ENCODE results near the gene TM2D3. TPM values are rescaled to one million over a fixed set of nuclear protein-coding genes. Genes with fewer than 3 reads are reported as not detected.

The TM2D3 gene
- total RNA-seq, 6 experiments from 2014 or later = 31.4 to 35.9 (median 32.5) TPM

GRCh38 chr15:101604124-101604874, 47.9 kb downstream of the TM2D3 start:
- Mint-ChIP-seq H3K9me3 (no peaks in the 10 kb centered on the region), H3K4me1 (ENCODE audit: low read depth) (no peaks in the 10 kb centered on the region), H3K27ac (no peak overlapping the region), H3K4me3 (no peak overlapping the region), H3K27me3 (ENCODE audit: insufficient read depth) (peaks cover 31% of the 10 kb centered on the region), H3K36me3 (ENCODE audit: low read depth) (no peaks in the 10 kb centered on the region)
- no peak for DNase-seq
- TF ChIP-seq, protein P1, sequence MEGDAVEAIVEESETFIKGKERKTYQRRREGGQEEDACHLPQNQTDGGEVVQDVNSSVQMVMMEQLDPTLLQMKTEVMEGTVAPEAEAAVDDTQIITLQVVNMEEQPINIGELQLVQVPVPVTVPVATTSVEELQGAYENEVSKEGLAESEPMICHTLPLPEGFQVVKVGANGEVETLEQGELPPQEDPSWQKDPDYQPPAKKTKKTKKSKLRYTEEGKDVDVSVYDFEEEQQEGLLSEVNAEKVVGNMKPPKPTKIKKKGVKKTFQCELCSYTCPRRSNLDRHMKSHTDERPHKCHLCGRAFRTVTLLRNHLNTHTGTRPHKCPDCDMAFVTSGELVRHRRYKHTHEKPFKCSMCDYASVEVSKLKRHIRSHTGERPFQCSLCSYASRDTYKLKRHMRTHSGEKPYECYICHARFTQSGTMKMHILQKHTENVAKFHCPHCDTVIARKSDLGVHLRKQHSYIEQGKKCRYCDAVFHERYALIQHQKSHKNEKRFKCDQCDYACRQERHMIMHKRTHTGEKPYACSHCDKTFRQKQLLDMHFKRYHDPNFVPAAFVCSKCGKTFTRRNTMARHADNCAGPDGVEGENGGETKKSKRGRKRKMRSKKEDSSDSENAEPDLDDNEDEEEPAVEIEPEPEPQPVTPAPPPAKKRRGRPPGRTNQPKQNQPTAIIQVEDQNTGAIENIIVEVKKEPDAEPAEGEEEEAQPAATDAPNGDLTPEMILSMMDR (IDR thresholded peaks at IDR 0.05) = no peak

- H3K4me3 Mint-ChIP-seq = no peak overlapping the region
- H3K9me3 Mint-ChIP-seq = no peaks in the 10 kb centered on the region
- H3K27me3 Mint-ChIP-seq (ENCODE audit: insufficient read depth) = peaks cover 23% of the 10 kb centered on the region
- no peak overlapping the region for H3K27ac Mint-ChIP-seq
- H3K4me1 Mint-ChIP-seq (ENCODE audit: low read depth) = no peaks in the 10 kb centered on the region
- no peak for DNase-seq
- no peaks in the 10 kb centered on the region for H3K36me3 Mint-ChIP-seq (ENCODE audit: low read depth)
- TF ChIP-seq, protein P1 (IDR thresholded peaks at IDR 0.05) = no peak
Observed at GRCh38 chr15:101602801-101603200, 49.4 kb downstream of the TM2D3 start.

DNA sequence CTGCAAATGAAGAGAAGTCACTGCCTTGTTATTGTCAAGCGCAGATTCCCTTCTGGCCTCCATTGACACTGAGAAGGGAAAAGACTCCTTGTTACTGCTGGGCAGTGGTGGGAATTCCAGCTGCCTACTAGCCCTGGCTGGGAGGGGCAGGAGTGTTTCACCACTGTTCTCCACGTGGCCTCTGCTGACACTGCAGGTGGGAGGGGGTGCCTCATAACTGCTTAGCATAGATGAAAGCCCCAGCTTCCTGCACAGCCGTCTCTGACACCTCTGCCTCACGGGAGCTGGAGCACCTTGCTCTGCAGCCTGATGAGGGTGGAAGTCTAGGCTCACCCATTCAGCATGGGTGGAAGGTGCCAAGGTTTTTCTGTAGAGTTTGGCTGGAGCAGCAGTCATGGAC, 52.1 kb downstream of the TM2D3 start:
- Mint-ChIP-seq H3K27me3 (ENCODE audit: insufficient read depth) (peaks cover 15% of the 10 kb centered on the region), H3K4me1 (ENCODE audit: low read depth) (no peaks in the 10 kb centered on the region), H3K4me3 (no peak overlapping the region), H3K9me3 (no peaks in the 10 kb centered on the region), H3K36me3 (ENCODE audit: low read depth) (no peaks in the 10 kb centered on the region), H3K27ac (no peak overlapping the region)
- no peak for DNase-seq
- TF ChIP-seq, protein P1 (IDR thresholded peaks at IDR 0.05) = no peak

- TF ChIP-seq, protein P1 (IDR thresholded peaks at IDR 0.05) = no peak
- 0 out of 2 replicates have a peak, but pooled peaks cover 4% of the 10 kb centered on the region for H3K9me3 Mint-ChIP-seq
- H3K4me3 Mint-ChIP-seq = no peak overlapping the region
- H3K4me1 Mint-ChIP-seq (ENCODE audit: low read depth) = no peaks in the 10 kb centered on the region
- no peaks in the 10 kb centered on the region for H3K36me3 Mint-ChIP-seq (ENCODE audit: low read depth)
- H3K27me3 Mint-ChIP-seq (ENCODE audit: insufficient read depth) = peaks cover 11% of the 10 kb centered on the region
- no peak for DNase-seq
- H3K27ac Mint-ChIP-seq = no peak overlapping the region
Observed at GRCh38 chr15:101599091-101599490, 53.1 kb downstream of the TM2D3 start.

DNA sequence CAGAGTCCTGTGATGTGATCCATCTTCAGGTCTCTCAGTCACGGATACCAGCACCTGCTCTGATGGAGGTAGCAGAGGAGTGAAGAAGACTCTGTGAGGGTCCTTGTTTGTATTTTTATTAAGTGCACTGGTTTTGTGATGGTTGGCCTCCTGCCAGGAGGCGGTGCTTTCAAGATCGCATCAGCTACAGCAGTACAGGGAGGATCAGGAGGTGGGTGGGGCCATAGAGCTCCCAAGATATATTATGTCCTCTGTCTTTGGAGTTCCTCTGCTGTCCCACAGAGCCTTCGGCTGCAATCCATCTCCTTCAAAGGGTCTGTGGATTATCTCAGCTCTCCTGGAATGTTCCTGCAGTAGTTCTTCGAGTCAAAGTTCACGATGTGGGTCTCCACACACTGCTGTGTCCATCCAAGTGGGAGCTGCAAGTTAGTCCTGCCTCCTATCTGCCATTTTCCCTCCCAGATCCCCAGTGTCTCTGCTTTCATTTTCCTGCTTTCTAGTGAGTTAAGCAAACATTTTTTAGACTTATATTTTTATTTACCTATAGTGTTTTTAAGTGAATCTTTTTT, 54.7 kb downstream of the TM2D3 start:
- Mint-ChIP-seq H3K27me3 (ENCODE audit: insufficient read depth) (peaks cover 13% of the 10 kb centered on the region), H3K27ac (no peak overlapping the region), H3K36me3 (ENCODE audit: low read depth) (no peaks in the 10 kb centered on the region), H3K9me3 (0 out of 2 replicates have a peak, but pooled peaks cover 4% of the 10 kb centered on the region), H3K4me1 (ENCODE audit: low read depth) (no peaks in the 10 kb centered on the region), H3K4me3 (no peak overlapping the region)
- no peak for DNase-seq
- TF ChIP-seq, protein P1 (IDR thresholded peaks at IDR 0.05) = no peak
